ENCODE data around the gene FAM161B.

- no peak for TF ChIP-seq CTCF (IDR thresholded peaks at IDR 0.05)
- TF ChIP-seq POLR2AphosphoS5 (IDR thresholded peaks at IDR 0.05): no peak
- no peak for TF ChIP-seq POLR2A (IDR thresholded peaks at IDR 0.05)
These were observed 33.6 kb downstream of the FAM161B start for GRCh38 chr14:73916324-73916723.
